ENCODE data around the gene RNF123.

- TF ChIP-seq REST (IDR thresholded peaks at IDR 0.05; ENCODE audit: low read depth) (no peak), MAX (IDR thresholded peaks at IDR 0.05) (no peak), FOXM1 (IDR thresholded peaks at IDR 0.05; ENCODE audit: borderline replicate concordance, low read depth) (no peak), EP300 (IDR thresholded peaks at IDR 0.05; ENCODE audit: borderline replicate concordance) (no peak), RAD21 (IDR thresholded peaks at IDR 0.05; ENCODE audit: low read depth) (no peak), TAF1 (IDR thresholded peaks at IDR 0.05; ENCODE audit: low read depth) (no peak), NFIC (IDR thresholded peaks at IDR 0.05) (no peak), YY1 (IDR thresholded peaks at IDR 0.05; ENCODE audit: low read depth) (no peak), ZBTB7A (IDR thresholded peaks at IDR 0.05; ENCODE audit: low read depth) (no peak), TCF12 (IDR thresholded peaks at IDR 0.05; ENCODE audit: low read depth) (no peak), CEBPB (IDR thresholded peaks at IDR 0.05) (no peak), USF1 (IDR thresholded peaks at IDR 0.05) (no peak), TEAD4 (IDR thresholded peaks at IDR 0.05) (no peak)
These were observed 65.2 kb downstream of the RNF123 start for GRCh38 chr3:49754536-49754935.

Measured in Ishikawa (cell line).